LNCaP clone FGC (cell line): ENCODE data around the gene SEC22C.

Source experiments
- DNase-seq: peaks from one replicate; pipeline ENCODE4 v3.0.0-alpha.2; 2011; ENCODE audit warnings: low read depth
- H3K4me3 ChIP-seq: 2 replicates; pipeline ENCODE4 v1.5.1; 2011; ENCODE audit warnings: mild to moderate bottlenecking, low read depth, low read length, control low read depth
- CTCF ChIP-seq: IDR thresholded peaks from 2 replicates; pipeline ENCODE4 v1.5.1; 2012; ENCODE audit warnings: mild to moderate bottlenecking; ENCODE audit not compliant: control insufficient read depth, insufficient read depth; ENCODE audit errors: extremely low read depth

SEC22C gene

GRCh38 chr3:42502429-42503250 lies 79.1 kb downstream of the SEC22C start, which contains the start of gene VIPR1:
VIPR1 (plus strand) TSS chr3:42502643; CDS start chr3:42502736, 93 bp downstream.
- no peak for TF ChIP-seq CTCF
- DNase-seq: peak; percentile 55
- H3K4me3 ChIP-seq: peak within 1 kb of the TSS; percentile 62

GRCh38 chr3:42501681-42502428 lies 79.9 kb downstream of the SEC22C start:
- H3K4me3 ChIP-seq: peak overlapping the region; percentile 62; the same call in 1 of the 2 replicates
- no peak for DNase-seq
- TF ChIP-seq CTCF: no peak

DNA sequence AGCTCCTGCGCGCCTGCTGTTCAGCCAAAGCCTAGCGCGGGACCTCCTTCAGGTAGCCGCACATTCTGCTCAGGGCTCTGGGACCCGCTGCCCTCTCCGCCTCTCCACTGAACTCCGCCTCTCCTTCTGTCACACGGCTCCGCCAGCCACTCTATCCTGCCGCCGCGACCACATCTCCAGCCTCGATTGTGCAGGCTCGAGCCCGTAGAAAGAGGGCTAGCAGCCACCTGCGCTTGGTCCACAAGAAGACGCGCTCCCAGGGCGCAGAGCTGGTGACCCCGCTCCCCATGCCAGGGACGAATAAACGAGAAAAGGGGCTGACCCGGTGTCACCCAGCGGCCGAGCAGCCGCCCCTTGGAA lies 80.5 kb downstream of the SEC22C start:
- no peak for TF ChIP-seq CTCF
- no peak overlapping the region for H3K4me3 ChIP-seq
- DNase-seq: no peak

- no peak overlapping the region for H3K4me3 ChIP-seq
- no peak for DNase-seq
- no peak for TF ChIP-seq CTCF
These were observed 80.9 kb downstream of the SEC22C start for GRCh38 chr3:42500909-42501308.

DNA sequence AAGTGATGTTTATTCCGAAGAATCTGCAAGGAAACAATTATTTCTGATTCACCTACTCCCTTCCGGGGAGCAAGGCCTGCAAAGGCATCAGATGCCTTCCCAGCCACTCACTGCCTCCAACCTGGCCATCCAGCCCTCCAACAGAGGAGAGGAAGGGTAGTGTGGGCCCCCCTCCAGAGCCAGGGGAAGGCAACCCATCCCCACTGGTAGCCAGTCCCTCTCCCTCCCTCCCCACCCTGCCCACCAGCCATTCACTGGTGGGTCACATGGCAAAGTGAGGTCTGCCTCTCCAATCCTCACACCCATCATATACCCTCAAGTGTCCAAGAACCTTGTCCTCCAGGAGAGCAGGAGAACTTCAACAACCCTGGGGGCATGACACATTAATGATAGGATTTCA lies 81.7 kb downstream of the SEC22C start:
- no peak overlapping the region for H3K4me3 ChIP-seq
- no peak for TF ChIP-seq CTCF
- no peak for DNase-seq

DNA sequence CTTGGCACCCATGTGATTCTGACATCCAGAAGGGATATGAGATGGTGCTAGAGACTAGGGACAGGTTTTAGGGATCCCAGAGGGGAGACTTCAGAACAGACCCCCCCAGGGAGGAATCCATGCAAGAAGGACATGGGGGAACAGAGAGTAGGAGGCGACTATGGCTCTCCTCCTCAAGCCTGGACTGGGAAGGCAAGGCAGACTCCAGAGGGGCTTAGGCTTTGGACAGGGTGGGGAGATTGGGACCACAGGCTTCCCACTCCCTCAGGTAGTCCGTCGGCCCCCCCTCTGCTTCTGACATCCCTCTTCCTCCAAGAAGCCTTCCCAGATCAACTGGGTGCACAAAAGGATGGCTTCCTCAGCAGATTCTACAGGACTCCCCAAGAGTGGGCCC lies 82.3 kb downstream of the SEC22C start:
- H3K4me3 ChIP-seq: no peak overlapping the region
- no peak for DNase-seq
- no peak for TF ChIP-seq CTCF
